Activated effector memory CD4-positive, alpha-beta T cell treated with anti-CD3 and anti-CD28 coated beads, Interleukin-2, amount 50 U/mL, for 16 hours (primary cell): ENCODE results near the gene OPCML.

Experiments used
- DNase-seq: peaks from one replicate; pipeline ENCODE4 v3.0.0-alpha.2; 2020

Gene OPCML

GRCh38 chr11:133271871-133272776 is 260.2 kb downstream of the OPCML start:
- no peak for DNase-seq

GRCh38 chr11:133271206-133271605 is 261.1 kb downstream of the OPCML start:
- DNase-seq = no peak

- no peak for DNase-seq
These were observed 263.0 kb downstream of the OPCML start for GRCh38 chr11:133269267-133269666.

- no peak for DNase-seq
These were observed 265.3 kb downstream of the OPCML start for GRCh38 chr11:133266986-133267385.

GRCh38 chr11:133265530-133266035 is 266.7 kb downstream of the OPCML start:
- no peak for DNase-seq

GRCh38 chr11:133263332-133263731 is 269.0 kb downstream of the OPCML start:
- no peak for DNase-seq

GRCh38 chr11:133258751-133259150 is 273.6 kb downstream of the OPCML start:
- DNase-seq = no peak

- DNase-seq = no peak
These were observed 277.7 kb downstream of the OPCML start for GRCh38 chr11:133254601-133255000.

GRCh38 chr11:133253570-133253969 is 278.7 kb downstream of the OPCML start:
- no peak for DNase-seq

- DNase-seq = no peak
These were observed 280.5 kb downstream of the OPCML start for GRCh38 chr11:133251841-133252240.

GRCh38 chr11:133249530-133249929 is 282.8 kb downstream of the OPCML start:
- DNase-seq = no peak

- DNase-seq = no peak
These were observed 283.2 kb downstream of the OPCML start for GRCh38 chr11:133249065-133249464.

GRCh38 chr11:133243832-133244231 is 288.5 kb downstream of the OPCML start:
- no peak for DNase-seq

- no peak for DNase-seq
These were observed 291.2 kb downstream of the OPCML start for GRCh38 chr11:133240908-133241655.

- DNase-seq = no peak
These were observed 292.7 kb downstream of the OPCML start for GRCh38 chr11:133239575-133239974.

- no peak for DNase-seq
These were observed 293.8 kb downstream of the OPCML start for GRCh38 chr11:133238495-133238894.

GRCh38 chr11:133238027-133238426 is 294.3 kb downstream of the OPCML start:
- no peak for DNase-seq

GRCh38 chr11:133235381-133235780 is 296.9 kb downstream of the OPCML start:
- DNase-seq = no peak

GRCh38 chr11:133234883-133235282 is 297.4 kb downstream of the OPCML start:
- DNase-seq = no peak

- no peak for DNase-seq
These were observed 299.6 kb downstream of the OPCML start for GRCh38 chr11:133232665-133233064.

- DNase-seq = no peak
These were observed 301.9 kb downstream of the OPCML start for GRCh38 chr11:133230431-133230830.

GRCh38 chr11:133228471-133229329 is 303.6 kb downstream of the OPCML start:
- no peak for DNase-seq

GRCh38 chr11:133227632-133228111 is 304.6 kb downstream of the OPCML start:
- DNase-seq = no peak
